Gastrocnemius medialis (tissue), 4 donors: ENCODE data around the gene MAGEL2.

ENCODE experiments used
- POLR2A ChIP-seq, 2 donors: fragments of 450-650 bp; IDR thresholded peaks; one replicate each; pipeline ENCODE4 v1.6.1; 2017; ENCODE audit warnings: antibody characterized with exemption in 2 of 2, mild to moderate bottlenecking in 2 of 2, moderate library complexity in 2 of 2
- TF ChIP-seq, protein P1 (sequence below), 5 experiments: fragments of 450-650 bp in 3 of 5; fragments of 200-600 bp in 2 of 5; sonication (generic) in 2 of 5; IDR thresholded peaks in 4 of 5; conservative IDR thresholded peaks in 1 of 5; 1 replicate in 4 of 5; 2 replicates in 1 of 5; pipeline ENCODE4 v1.5.1; 2016 to 2019; ENCODE audit warnings: antibody characterized with exemption in 5 of 5, mild to moderate bottlenecking in 3 of 5, moderate library complexity in 3 of 5

DNA sequence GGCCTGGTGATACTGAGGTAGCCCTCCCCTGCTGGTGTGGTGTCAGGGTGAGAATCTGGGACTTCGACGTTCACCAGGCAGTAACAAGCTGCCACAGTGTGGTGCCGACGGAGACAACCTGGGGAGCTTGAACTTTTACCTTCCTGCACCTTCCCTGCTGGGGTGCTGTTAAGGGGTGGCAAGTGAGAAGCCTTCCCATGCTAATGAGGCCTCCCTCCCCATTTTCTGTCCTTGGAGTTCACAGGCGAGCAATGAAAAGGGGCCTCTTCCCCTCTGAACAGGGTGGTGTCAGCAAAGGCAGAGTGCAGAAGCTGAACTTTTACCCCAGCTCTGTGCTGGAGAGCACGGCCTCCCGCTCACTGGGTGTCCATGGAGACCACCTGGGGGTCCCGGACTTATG, 13.5 kb downstream of the MAGEL2 start:
- TF ChIP-seq, protein P1, sequence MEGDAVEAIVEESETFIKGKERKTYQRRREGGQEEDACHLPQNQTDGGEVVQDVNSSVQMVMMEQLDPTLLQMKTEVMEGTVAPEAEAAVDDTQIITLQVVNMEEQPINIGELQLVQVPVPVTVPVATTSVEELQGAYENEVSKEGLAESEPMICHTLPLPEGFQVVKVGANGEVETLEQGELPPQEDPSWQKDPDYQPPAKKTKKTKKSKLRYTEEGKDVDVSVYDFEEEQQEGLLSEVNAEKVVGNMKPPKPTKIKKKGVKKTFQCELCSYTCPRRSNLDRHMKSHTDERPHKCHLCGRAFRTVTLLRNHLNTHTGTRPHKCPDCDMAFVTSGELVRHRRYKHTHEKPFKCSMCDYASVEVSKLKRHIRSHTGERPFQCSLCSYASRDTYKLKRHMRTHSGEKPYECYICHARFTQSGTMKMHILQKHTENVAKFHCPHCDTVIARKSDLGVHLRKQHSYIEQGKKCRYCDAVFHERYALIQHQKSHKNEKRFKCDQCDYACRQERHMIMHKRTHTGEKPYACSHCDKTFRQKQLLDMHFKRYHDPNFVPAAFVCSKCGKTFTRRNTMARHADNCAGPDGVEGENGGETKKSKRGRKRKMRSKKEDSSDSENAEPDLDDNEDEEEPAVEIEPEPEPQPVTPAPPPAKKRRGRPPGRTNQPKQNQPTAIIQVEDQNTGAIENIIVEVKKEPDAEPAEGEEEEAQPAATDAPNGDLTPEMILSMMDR (IDR thresholded peaks at IDR 0.05 in 4 of 5, conservative IDR thresholded peaks at IDR 0.05 in 1 of 5): no peak
- no peak for TF ChIP-seq POLR2A (IDR thresholded peaks at IDR 0.05)
